Measurements from ENCODE around the gene UTP18.

DNA sequence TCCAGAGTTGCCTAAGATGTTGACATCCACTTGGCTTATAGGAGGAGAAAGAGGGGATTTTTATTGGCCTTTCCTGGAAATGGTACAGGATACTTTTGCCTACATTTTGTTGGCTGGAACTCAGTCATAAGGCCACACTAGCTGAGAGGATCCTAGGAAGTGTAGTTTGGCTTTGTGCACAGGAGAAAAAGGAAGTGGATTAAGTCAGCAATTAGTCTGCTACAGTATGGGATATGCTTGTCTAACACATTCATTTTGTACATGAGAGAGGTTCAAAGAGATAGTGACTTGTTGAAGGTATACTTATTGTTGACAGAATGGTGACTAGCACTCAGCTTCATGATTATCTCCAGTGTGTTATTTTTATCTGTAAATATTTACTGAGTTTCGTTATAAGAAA is 10.3 kb downstream of the UTP18 start:
- no peak for TF ChIP-seq CTCF (IDR thresholded peaks at IDR 0.05)
- TF ChIP-seq POLR2A (IDR thresholded peaks at IDR 0.05) = no peak
